ENCODE measurements around the gene WDR82. TPM values are rescaled to one million over a fixed set of nuclear protein-coding genes. Genes with fewer than 3 reads are reported as not detected.

Gene WDR82
- total and polyA plus RNA-seq, 2 of the 4 experiments (the other 2 are of a cell fraction), result 38.1 to 68.1 TPM

GRCh38 chr3:52259035-52259434, 19.4 kb downstream of the WDR82 start:
- no peaks in the 10 kb centered on the region for H3K9me3 ChIP-seq (ENCODE audit: control insufficient read depth, insufficient read depth, low read length)
- no TSS peak for BruUV-seq (replicated peaks)
- dilution Hi-C loops (cut with HindIII; ENCODE audit: low sequenced_read_pairs, unreplicated experiment), result no loop called here
- no peak overlapping the region for H3K4me2 ChIP-seq (ENCODE audit: low read depth, low read length)
- no peak overlapping the region for H3K27ac ChIP-seq (ENCODE audit: insufficient read depth, low read length)
- H2AFZ ChIP-seq (replicated peaks; ENCODE audit: low read length, poor library complexity), result no peak overlapping the region
- H3K79me1 ChIP-seq (ENCODE audit: low read depth in 1 of 2, low read length in 2 of 2), result peaks cover 16 to 61% of the 10 kb centered on the region in 2 experiments
- no peak overlapping the region for H4K8ac ChIP-seq (ENCODE audit: low read depth in 2 of 2, low read length in 2 of 2)
- no peak overlapping the region for H2BK15ac ChIP-seq (ENCODE audit: low read depth, low read length)
- H2BK5ac ChIP-seq (ENCODE audit: low read depth, low read length, poor library complexity, severe bottlenecking), result no peak overlapping the region
- no peak overlapping the region for H2BK20ac ChIP-seq (ENCODE audit: low read depth, low read length)
- H3K56ac ChIP-seq (ENCODE audit: extremely low read depth, insufficient read depth, low read length), result no peak overlapping the region
- H3K9me1 ChIP-seq (ENCODE audit: insufficient read depth, low read length), result no peaks in the 10 kb centered on the region
- ChIA-PET CTCF (interaction anchor here (1.3 kb wide), 1 partner anchor 13 kb away, joined by 3 read pairs; the partner anchor contains the start of gene PPM1M), POLR2A (ENCODE audit: unreplicated experiment) (no interaction called here)
- H3K9ac ChIP-seq (ENCODE audit: low read depth, low read length), result no peak overlapping the region
- intact Hi-C loops (cut with micrococcal nuclease), result no loop called here
- H3K4ac ChIP-seq (ENCODE audit: low read depth, low read length), result no peak overlapping the region
- peaks cover 62% of the 10 kb centered on the region for H3K36me3 ChIP-seq (ENCODE audit: control insufficient read depth, insufficient read depth, low read length)
- no peak overlapping the region for H3K18ac ChIP-seq (ENCODE audit: low read depth, low read length)
- no peak overlapping the region for H4K5ac ChIP-seq (ENCODE audit: low read depth, low read length)
- no peak overlapping the region for H3K23ac ChIP-seq (ENCODE audit: low read depth, low read length)
- in situ Hi-C loops (cut with MboI; ENCODE audit: low sequenced_read_pairs), result no loop called here
- no peak overlapping the region for H2AK5ac ChIP-seq (ENCODE audit: low read depth, low read length)
- TF ChIP-seq FOS (IDR thresholded peaks at IDR 0.05; ENCODE audit: low read depth, low read length), result no peak
- no peak for TF ChIP-seq CHD1 (IDR thresholded peaks at IDR 0.05; ENCODE audit: low read depth, low read length)
- TF ChIP-seq RFX5 (IDR thresholded peaks at IDR 0.05; ENCODE audit: low read depth, low read length), result no peak
- no peak for TF ChIP-seq SMC3 (IDR thresholded peaks at IDR 0.05; ENCODE audit: low read depth, low read length)
- no peak for TF ChIP-seq RAD21 (IDR thresholded peaks at IDR 0.05; ENCODE audit: low read length)
- TF ChIP-seq MAZ (IDR thresholded peaks at IDR 0.05; ENCODE audit: borderline replicate concordance, low read depth, low read length), result no peak
- TF ChIP-seq MXI1 (IDR thresholded peaks at IDR 0.05; ENCODE audit: borderline replicate concordance, low read depth, low read length), result no peak
- no peak for TF ChIP-seq BHLHE40 (IDR thresholded peaks at IDR 0.05; ENCODE audit: low read depth, low read length)
- no peak for TF ChIP-seq RCOR1 (IDR thresholded peaks at IDR 0.05; ENCODE audit: insufficient replicate concordance, low read length)
- TF ChIP-seq CTCF (conservative IDR thresholded peaks at IDR 0.05; ENCODE audit: low read depth, low read length), result no peak
- TF ChIP-seq MAFK (IDR thresholded peaks at IDR 0.05; ENCODE audit: low read depth, low read length), result no peak
- TF ChIP-seq POLR2A (IDR thresholded peaks at IDR 0.05; ENCODE audit: low read depth, low read length), result no peak
- TF ChIP-seq USF2 (IDR thresholded peaks at IDR 0.05; ENCODE audit: low read depth, low read length), result no peak
- no peak for TF ChIP-seq ELK1 (IDR thresholded peaks at IDR 0.05; ENCODE audit: borderline replicate concordance, low read depth, low read length)
- no peak for TF ChIP-seq NFE2L2 (IDR thresholded peaks at IDR 0.05; ENCODE audit: low read depth, low read length)
- TF ChIP-seq CEBPB (IDR thresholded peaks at IDR 0.05; ENCODE audit: low read depth, low read length), result no peak
- WGBS, 2 experiments (ENCODE audit: extremely low coverage in 2 of 2, insufficient read length in 1 of 2), result no CpG with 5 or more reads among the region's 1 CpG
- ATAC-seq (ENCODE audit: low read depth) (no peak), DNase-seq (no peak)
- H3K27me3 ChIP-seq (ENCODE audit: control insufficient read depth, insufficient read depth, low read length), result no peaks in the 10 kb centered on the region
- H3K4me1 ChIP-seq (ENCODE audit: control insufficient read depth, insufficient read depth, low read length), result 0 out of 2 replicates have a peak, but pooled peaks cover 2% of the 10 kb centered on the region
- H4K91ac ChIP-seq (ENCODE audit: insufficient read depth, low read depth, low read length), result no peak overlapping the region
- no peak overlapping the region for H3K4me3 ChIP-seq (ENCODE audit: insufficient read depth, low read depth, low read length)
- no peak overlapping the region for H2AK9ac ChIP-seq (replicated peaks; ENCODE audit: low read depth, low read length, poor library complexity)
- H4K20me1 ChIP-seq (ENCODE audit: insufficient read depth, low read length), result peaks cover 17% of the 10 kb centered on the region; the same call in 1 of the 2 replicates
- H3K14ac ChIP-seq (replicated peaks; ENCODE audit: low read depth, low read length), result no peak overlapping the region
- no peak overlapping the region for H2BK120ac ChIP-seq (ENCODE audit: low read depth, low read length)

Measured in IMR-90 (cell line).